Measurements from ENCODE around the gene CYSLTR1. TPM values are rescaled to one million over a fixed set of nuclear protein-coding genes. Genes with fewer than 3 reads are reported as not detected.

Gene CYSLTR1
- total RNA-seq, 3 donors from 2014 or later, result 1.2 to 1.6 (median 1.5) TPM

DNA sequence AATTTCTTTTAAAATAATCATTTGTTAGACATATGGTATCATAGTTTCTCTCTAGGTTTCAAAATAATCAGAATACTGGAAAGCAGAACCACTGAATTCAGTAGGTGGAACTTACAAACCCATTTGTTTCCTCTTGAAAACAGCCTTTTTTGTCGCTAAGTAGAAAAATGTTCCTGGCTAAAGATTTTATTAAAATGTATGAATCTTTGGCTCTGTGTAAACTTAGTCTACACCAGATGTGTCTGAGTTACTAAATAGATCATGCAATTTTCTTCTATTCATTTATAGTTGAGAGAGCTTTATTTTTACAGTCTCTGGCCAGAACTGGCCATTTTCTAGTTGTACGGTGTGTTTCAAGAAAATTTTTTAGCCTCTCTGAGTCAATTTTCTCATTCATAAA is 1.0 kb downstream of the CYSLTR1 start:
- Histone ChIP-seq H3K36me3 (ENCODE audit: low read depth) (no peaks in the 10 kb centered on the region), H3K9me3 (no peaks in the 10 kb centered on the region), H3K4me1 (ENCODE audit: low read depth) (no peaks in the 10 kb centered on the region), H3K4me3 (no peak overlapping the region)
- ATAC-seq (no peak), DNase-seq (no peak)
- no peak for TF ChIP-seq CTCF (IDR thresholded peaks at IDR 0.05)
- intact Hi-C loops (cut with DNase I, micrococcal nuclease), result no loop called here

- DNase-seq (no peak), ATAC-seq (peak; percentile 24)
- intact Hi-C loops (cut with DNase I, micrococcal nuclease), result no loop called here
- Histone ChIP-seq H3K36me3 (ENCODE audit: low read depth) (no peaks in the 10 kb centered on the region), H3K4me1 (ENCODE audit: low read depth) (no peaks in the 10 kb centered on the region), H3K4me3 (no peak overlapping the region), H3K9me3 (no peaks in the 10 kb centered on the region)
- no peak for TF ChIP-seq CTCF (IDR thresholded peaks at IDR 0.05)
Measured at GRCh38 chrX:78322863-78323262, 4.5 kb downstream of the CYSLTR1 start.

DNA sequence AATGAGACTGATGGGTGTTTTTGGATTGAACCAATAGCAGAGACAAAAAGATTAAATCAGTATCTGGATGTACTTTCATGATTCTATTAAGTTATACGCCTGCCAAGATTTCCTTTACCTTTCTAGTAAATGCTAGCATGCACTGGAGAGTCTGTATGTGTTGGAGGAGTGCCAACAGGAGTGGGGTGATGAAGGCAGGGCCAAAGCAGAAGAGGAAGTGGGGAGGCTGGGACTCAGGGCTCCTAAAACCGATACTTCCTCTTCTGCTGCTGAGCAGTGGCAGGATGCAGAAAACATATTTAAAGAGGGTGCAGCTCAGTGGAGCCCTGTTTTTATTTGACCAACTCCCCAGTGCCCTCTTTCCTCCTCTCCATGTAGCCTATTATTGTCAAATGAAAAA is 5.6 kb downstream of the CYSLTR1 start:
- H3K4me3 ChIP-seq, result no peak overlapping the region
- H3K4me1 ChIP-seq (ENCODE audit: low read depth), result no peaks in the 10 kb centered on the region
- peak; percentile 18 to 56 (median 48) for DNase-seq
- no peaks in the 10 kb centered on the region for H3K36me3 ChIP-seq (ENCODE audit: low read depth)
- no peaks in the 10 kb centered on the region for H3K9me3 ChIP-seq
- intact Hi-C loops (cut with DNase I, micrococcal nuclease), result no loop called here
- peak; percentile 93 for ATAC-seq
- no peak for TF ChIP-seq CTCF (IDR thresholded peaks at IDR 0.05)

GRCh38 chrX:78316265-78316664 is 11.1 kb downstream of the CYSLTR1 start:
- Histone ChIP-seq H3K4me1 (ENCODE audit: low read depth) (no peaks in the 10 kb centered on the region), H3K36me3 (ENCODE audit: low read depth) (no peaks in the 10 kb centered on the region), H3K4me3 (no peak overlapping the region), H3K9me3 (no peaks in the 10 kb centered on the region)
- no peak for ATAC-seq
- no peak for TF ChIP-seq CTCF (IDR thresholded peaks at IDR 0.05)
- no peak for DNase-seq
- intact Hi-C loops (cut with DNase I, micrococcal nuclease), result no loop called here

DNA sequence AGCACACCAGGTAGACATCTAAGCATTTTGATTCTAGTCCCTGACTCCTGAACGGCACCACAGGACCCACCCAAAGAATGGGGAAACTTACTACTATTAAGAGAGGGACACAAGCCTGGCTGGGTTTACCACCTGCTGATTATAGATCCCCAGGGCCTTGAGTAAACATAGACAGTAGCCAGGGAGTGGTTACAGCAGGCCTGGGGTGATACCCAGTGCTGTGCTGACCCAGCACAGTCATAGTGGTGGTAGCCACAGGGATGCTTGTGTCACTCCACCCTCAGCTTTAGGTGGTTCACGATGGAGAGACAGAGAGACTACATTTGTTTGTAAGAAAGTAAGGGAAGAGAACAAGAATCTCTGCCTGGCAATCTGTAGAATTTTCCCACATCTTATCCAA is 11.7 kb downstream of the CYSLTR1 start:
- intact Hi-C loops (cut with DNase I, micrococcal nuclease), result no loop called here
- Histone ChIP-seq H3K36me3 (ENCODE audit: low read depth) (no peaks in the 10 kb centered on the region), H3K4me1 (ENCODE audit: low read depth) (no peaks in the 10 kb centered on the region), H3K4me3 (no peak overlapping the region), H3K9me3 (no peaks in the 10 kb centered on the region)
- no peak for TF ChIP-seq CTCF (IDR thresholded peaks at IDR 0.05)
- no peak for ATAC-seq
- DNase-seq, result no peak

DNA sequence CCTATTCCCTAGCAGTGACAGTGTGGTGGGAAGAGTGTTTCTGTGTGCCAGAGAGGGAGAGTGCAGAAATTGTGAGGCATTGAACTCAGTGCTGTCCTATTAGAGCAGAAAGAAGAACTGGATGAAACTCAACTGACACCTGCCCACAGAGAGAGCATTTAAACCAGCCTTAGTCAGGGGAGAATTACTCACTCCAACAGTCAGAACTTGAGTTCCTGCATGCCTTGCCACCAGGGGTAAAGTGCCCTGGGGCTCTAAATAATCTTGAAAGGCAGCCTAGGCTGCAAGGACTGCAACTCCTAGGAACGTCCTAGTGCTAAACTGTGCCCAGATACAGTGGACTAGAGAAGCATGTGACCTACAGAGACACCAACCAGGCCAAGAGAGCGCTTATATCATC is 12.8 kb downstream of the CYSLTR1 start:
- Histone ChIP-seq H3K36me3 (ENCODE audit: low read depth) (no peaks in the 10 kb centered on the region), H3K9me3 (no peaks in the 10 kb centered on the region), H3K4me1 (ENCODE audit: low read depth) (no peaks in the 10 kb centered on the region), H3K4me3 (no peak overlapping the region)
- no peak for DNase-seq
- intact Hi-C loops (cut with DNase I, micrococcal nuclease), result no loop called here
- ATAC-seq, result no peak
- TF ChIP-seq CTCF (IDR thresholded peaks at IDR 0.05), result no peak

Data from mucosa of descending colon (tissue), 3 donors.